ENCODE measurements around the gene TMTC2. TPM values are rescaled to one million over a fixed set of nuclear protein-coding genes. Genes with fewer than 3 reads are reported as not detected.

TMTC2 gene
- total and polyA plus RNA-seq, 2 donors (not counting 1 experiment from before 2014, with no cell fraction given) = 2.4 to 3.2 TPM

- intact Hi-C loops (cut with micrococcal nuclease) = no loop called here
- no peak overlapping the region for H2AFZ ChIP-seq (ENCODE audit: insufficient read depth, low read depth, low read length, poor library complexity, severe bottlenecking)
- no peaks in the 10 kb centered on the region for H3K4me1 Mint-ChIP-seq
- no peaks in the 10 kb centered on the region for H3K36me3 ChIP-seq (replicated peaks in 1 of 2; ENCODE audit: control extremely low read depth in 1 of 2, control insufficient read depth in 1 of 2, extremely low read depth in 1 of 2, insufficient read depth in 2 of 2, low read length in 1 of 2)
- no peaks in the 10 kb centered on the region for H3K27me3 ChIP-seq (replicated peaks in 1 of 4; ENCODE audit: control extremely low read depth in 1 of 4, control insufficient read depth in 3 of 4, insufficient read depth in 4 of 4, low read length in 3 of 4)
- ChIA-PET POLR2A (no interaction called here), CTCF (no interaction called here)
- no peaks in the 10 kb centered on the region for H4K20me1 ChIP-seq (ENCODE audit: control insufficient read depth, insufficient read depth, low read length, poor library complexity, severe bottlenecking)
- H3K79me2 ChIP-seq (ENCODE audit: control insufficient read depth, insufficient read depth, low read length) = no peaks in the 10 kb centered on the region
- DNase-seq = no peak
- no peaks in the 10 kb centered on the region for H3K9me3 ChIP-seq (ENCODE audit: control extremely low read depth in 1 of 3, control insufficient read depth in 2 of 3, insufficient read depth in 1 of 3, low read length in 2 of 3)
- H3K27ac ChIP-seq (ENCODE audit: low read length in 2 of 2) = no peak overlapping the region
- H3K27ac Mint-ChIP-seq = no peak overlapping the region
- TF ChIP-seq CTCF (IDR thresholded peaks at IDR 0.05) = no peak
- TF ChIP-seq EZH2 (IDR thresholded peaks at IDR 0.05; ENCODE audit: borderline replicate concordance, insufficient read depth, low read depth, low read length, poor library complexity, severe bottlenecking) = no peak
- ATAC-seq (ENCODE audit: low read depth) = no peak
- H3K4me2 ChIP-seq (replicated peaks; ENCODE audit: low read depth, low read length, poor library complexity, severe bottlenecking) = no peak overlapping the region
- H3K27me3 Mint-ChIP-seq = no peaks in the 10 kb centered on the region
- H3K4me3 Mint-ChIP-seq = no peak overlapping the region
- H3K9ac ChIP-seq (ENCODE audit: low read length) = no peak overlapping the region
- no peak overlapping the region for H3K4me3 ChIP-seq (ENCODE audit: control extremely low read depth in 1 of 5, extremely low read depth in 1 of 5, insufficient read depth in 1 of 5, low read depth in 2 of 5, low read length in 4 of 5)
- H3K4me1 ChIP-seq (ENCODE audit: control insufficient read depth in 2 of 2, insufficient read depth in 2 of 2, low read length in 2 of 2) = no peaks in the 10 kb centered on the region
- WGBS (ENCODE audit: insufficient coverage) = 89% methylated on average over 2 of the region's 5 CpGs
- H3K9me3 Mint-ChIP-seq (ENCODE audit: insufficient read depth) = no peaks in the 10 kb centered on the region
Measured at GRCh38 chr12:82880442-82880901, 193.8 kb downstream of the TMTC2 start.

GRCh38 chr12:82883394-82884355 is 197.0 kb downstream of the TMTC2 start:
- H3K27me3 ChIP-seq (replicated peaks in 1 of 4; ENCODE audit: control extremely low read depth in 1 of 4, control insufficient read depth in 3 of 4, insufficient read depth in 4 of 4, low read length in 3 of 4) = no peaks in the 10 kb centered on the region
- no peak overlapping the region for H3K27ac ChIP-seq (ENCODE audit: low read length in 2 of 2)
- H3K4me1 ChIP-seq (ENCODE audit: control insufficient read depth in 2 of 2, insufficient read depth in 2 of 2, low read length in 2 of 2) = no peaks in the 10 kb centered on the region
- 90% methylated on average over 4 of the region's 8 CpGs for WGBS (ENCODE audit: insufficient coverage)
- H3K79me2 ChIP-seq (ENCODE audit: control insufficient read depth, insufficient read depth, low read length) = no peaks in the 10 kb centered on the region
- intact Hi-C loops (cut with micrococcal nuclease) = no loop called here
- no peaks in the 10 kb centered on the region for H3K27me3 Mint-ChIP-seq
- DNase-seq (no peak), ATAC-seq (ENCODE audit: low read depth) (no peak)
- no peaks in the 10 kb centered on the region for H3K9me3 Mint-ChIP-seq (ENCODE audit: insufficient read depth)
- no peak overlapping the region for H3K4me2 ChIP-seq (replicated peaks; ENCODE audit: low read depth, low read length, poor library complexity, severe bottlenecking)
- H4K20me1 ChIP-seq (ENCODE audit: control insufficient read depth, insufficient read depth, low read length, poor library complexity, severe bottlenecking) = no peaks in the 10 kb centered on the region
- H3K4me1 Mint-ChIP-seq = no peaks in the 10 kb centered on the region
- ChIA-PET CTCF (interaction anchor here (0.6 kb wide), 1 partner anchor 1347 kb away, joined by 3 read pairs; no protein-coding TSS in a partner anchor), POLR2A (no interaction called here)
- H2AFZ ChIP-seq (ENCODE audit: insufficient read depth, low read depth, low read length, poor library complexity, severe bottlenecking) = no peak overlapping the region
- no peak overlapping the region for H3K4me3 ChIP-seq (ENCODE audit: control extremely low read depth in 1 of 5, extremely low read depth in 1 of 5, insufficient read depth in 1 of 5, low read depth in 2 of 5, low read length in 4 of 5)
- H3K9me3 ChIP-seq (ENCODE audit: control extremely low read depth in 1 of 3, control insufficient read depth in 2 of 3, insufficient read depth in 1 of 3, low read length in 2 of 3) = no peaks in the 10 kb centered on the region
- no peak overlapping the region for H3K4me3 Mint-ChIP-seq
- H3K27ac Mint-ChIP-seq = no peak overlapping the region
- no peaks in the 10 kb centered on the region for H3K36me3 ChIP-seq (replicated peaks in 1 of 2; ENCODE audit: control extremely low read depth in 1 of 2, control insufficient read depth in 1 of 2, extremely low read depth in 1 of 2, insufficient read depth in 2 of 2, low read length in 1 of 2)
- no peak for TF ChIP-seq EZH2 (IDR thresholded peaks at IDR 0.05; ENCODE audit: borderline replicate concordance, insufficient read depth, low read depth, low read length, poor library complexity, severe bottlenecking)
- no peak for TF ChIP-seq CTCF (IDR thresholded peaks at IDR 0.05)
- no peak overlapping the region for H3K9ac ChIP-seq (ENCODE audit: low read length)

Measured in B cell (primary cell).